ENCODE data around the gene CDH13.

Gene CDH13

GRCh38 chr16:82751020-82751419 is 124.3 kb downstream of the CDH13 start:
- no peak for DNase-seq

- no peak for DNase-seq
These were observed 125.4 kb downstream of the CDH13 start for GRCh38 chr16:82752172-82752571.

- DNase-seq, result no peak
These were observed 127.1 kb downstream of the CDH13 start for GRCh38 chr16:82753821-82754220.

GRCh38 chr16:82754716-82755513 is 128.1 kb downstream of the CDH13 start:
- DNase-seq, result no peak

- no peak for DNase-seq
These were observed 129.0 kb downstream of the CDH13 start for GRCh38 chr16:82755570-82756282.

- no peak for DNase-seq
These were observed 129.5 kb downstream of the CDH13 start for GRCh38 chr16:82756283-82756599.

- no peak for DNase-seq
These were observed 131.6 kb downstream of the CDH13 start for GRCh38 chr16:82758406-82758805.

- no peak for DNase-seq
These were observed 132.1 kb downstream of the CDH13 start for GRCh38 chr16:82758904-82759303.

- DNase-seq, result no peak
These were observed 134.5 kb downstream of the CDH13 start for GRCh38 chr16:82761236-82761635.

- DNase-seq, result no peak
These were observed 135.1 kb downstream of the CDH13 start for GRCh38 chr16:82761858-82762257.

- DNase-seq, result no peak
These were observed 136.6 kb downstream of the CDH13 start for GRCh38 chr16:82763371-82763770.

GRCh38 chr16:82767198-82767597 is 140.4 kb downstream of the CDH13 start:
- DNase-seq, result no peak

GRCh38 chr16:82767808-82768207 is 141.0 kb downstream of the CDH13 start:
- no peak for DNase-seq

- DNase-seq, result no peak
These were observed 143.1 kb downstream of the CDH13 start for GRCh38 chr16:82769845-82770244.

GRCh38 chr16:82772215-82772614 is 145.4 kb downstream of the CDH13 start:
- no peak for DNase-seq

GRCh38 chr16:82773018-82773417 is 146.2 kb downstream of the CDH13 start:
- no peak for DNase-seq

GRCh38 chr16:82776470-82777146 is 149.8 kb downstream of the CDH13 start:
- DNase-seq, result no peak

- DNase-seq, result no peak
These were observed 156.0 kb downstream of the CDH13 start for GRCh38 chr16:82782715-82783251.

GRCh38 chr16:82783933-82784572 is 157.3 kb downstream of the CDH13 start:
- no peak for DNase-seq

- no peak for DNase-seq
These were observed 157.8 kb downstream of the CDH13 start for GRCh38 chr16:82784573-82784968.

GRCh38 chr16:82788225-82788624 is 161.5 kb downstream of the CDH13 start:
- DNase-seq, result no peak

- DNase-seq, result no peak
These were observed 162.2 kb downstream of the CDH13 start for GRCh38 chr16:82788919-82789318.

GRCh38 chr16:82792693-82793092 is 165.9 kb downstream of the CDH13 start:
- no peak for DNase-seq
